Immature natural killer cell (primary cell): ENCODE data around the gene GPR32. TPM values are rescaled to one million over a fixed set of nuclear protein-coding genes. Genes with fewer than 3 reads are reported as not detected.

ENCODE experiments used
- polyA plus RNA-seq, 3 donors: library from polyadenylated mRNA; unstranded; fragments of 300-500 nt; fragmentation: Illumina TruSeq; gene quantifications; one replicate each; pipeline ENCODE4 v1.2.3, GENCODE V29; 2021

The GPR32 gene
- polyA plus RNA-seq, 3 donors from 2014 or later, result not detected

Other genes with a start within 250 kb of the GPR32 start
- not detected for gene LRRC4B, start 202.0 kb upstream of the GPR32 start, polyA plus RNA-seq
- gene SYT3, start 130.6 kb upstream of the GPR32 start, polyA plus RNA-seq, result under 1 TPM in 1 of 3 donors, not detected in 2; 0.22 TPM
- 1 to 10 TPM in 1 of 3 donors, not detected in 2; 1.8 TPM for gene C19orf81, start 121.0 kb upstream of the GPR32 start, polyA plus RNA-seq
- gene SHANK1, start 50.7 kb upstream of the GPR32 start, polyA plus RNA-seq, result not detected
- gene CLEC11A, start 47.1 kb upstream of the GPR32 start, polyA plus RNA-seq, result 1 to 10 TPM; 1.4 to 4.6 (median 4.2) TPM
- not detected for gene ACP4, start 20.0 kb downstream of the GPR32 start, polyA plus RNA-seq
- gene KLK1, start 53.3 kb downstream of the GPR32 start, polyA plus RNA-seq, result not detected
- gene KLK15, start 63.1 kb downstream of the GPR32 start, polyA plus RNA-seq, result not detected
- gene KLK3, start 84.5 kb downstream of the GPR32 start, polyA plus RNA-seq, result not detected
- not detected for gene KLK2, start 103.0 kb downstream of the GPR32 start, polyA plus RNA-seq
- not detected for gene KLK4, start 140.9 kb downstream of the GPR32 start, polyA plus RNA-seq
- not detected for gene KLK5, start 182.6 kb downstream of the GPR32 start, polyA plus RNA-seq
- gene KLK6, start 199.1 kb downstream of the GPR32 start, polyA plus RNA-seq, result not detected
- gene KLK7, start 213.5 kb downstream of the GPR32 start, polyA plus RNA-seq, result not detected
- not detected for gene KLK8, start 231.1 kb downstream of the GPR32 start, polyA plus RNA-seq
- not detected for gene KLK10, start 249.2 kb downstream of the GPR32 start, polyA plus RNA-seq